Measurements from ENCODE around the gene SLC37A4.
"Not testable (repeated sequence)": the region's sequence is repeated elsewhere in the genome, so short reads cannot be mapped to it uniquely, and the experiment has no call there.

DNA sequence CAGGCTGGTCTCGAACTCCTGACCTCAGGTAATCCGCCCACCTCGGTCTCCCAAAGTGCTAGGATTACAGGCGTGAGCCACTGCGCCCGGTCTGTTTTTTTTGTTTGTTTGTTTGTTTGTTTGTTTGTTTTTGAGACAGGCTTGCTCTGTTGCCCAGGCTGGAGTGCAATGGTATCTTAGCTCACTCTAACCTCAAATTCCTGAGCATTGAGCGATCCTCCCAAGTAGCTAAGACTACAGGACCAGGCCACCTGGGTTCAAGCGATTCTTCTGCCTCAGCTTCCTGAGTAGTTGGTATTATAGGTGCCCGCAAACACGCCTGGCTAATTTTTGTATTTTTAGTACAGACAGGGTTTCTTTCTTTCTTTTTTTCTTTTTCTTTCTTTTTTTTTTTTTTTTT lies 2.7 kb upstream of the SLC37A4 start:
- TF ChIP-seq EZH2phosphoT487 (IDR thresholded peaks at IDR 0.05; ENCODE audit: insufficient read depth, low read depth); EZH2 (IDR thresholded peaks at IDR 0.05; ENCODE audit: insufficient read depth, poor library complexity, severe bottlenecking): not testable (repeated sequence)

All from GM23248 (cell line).